ENCODE results near the gene CTDNEP1.

GRCh38 chr17:7293159-7293558, 41.6 kb upstream of the CTDNEP1 start:
- TF ChIP-seq CTCF (IDR thresholded peaks at IDR 0.05; ENCODE audit: insufficient read depth, low read depth, low read length) (no peak), EZH2 (IDR thresholded peaks at IDR 0.05; ENCODE audit: insufficient read depth, low read length) (no peak)

All from astrocyte (in vitro differentiated cells and primary cell).